ENCODE measurements around the gene LRFN3. TPM values are rescaled to one million over a fixed set of nuclear protein-coding genes. Genes with fewer than 3 reads are reported as not detected.

LRFN3 gene
- polyA plus RNA-seq, 1 experiment, result 0.69 TPM

DNA sequence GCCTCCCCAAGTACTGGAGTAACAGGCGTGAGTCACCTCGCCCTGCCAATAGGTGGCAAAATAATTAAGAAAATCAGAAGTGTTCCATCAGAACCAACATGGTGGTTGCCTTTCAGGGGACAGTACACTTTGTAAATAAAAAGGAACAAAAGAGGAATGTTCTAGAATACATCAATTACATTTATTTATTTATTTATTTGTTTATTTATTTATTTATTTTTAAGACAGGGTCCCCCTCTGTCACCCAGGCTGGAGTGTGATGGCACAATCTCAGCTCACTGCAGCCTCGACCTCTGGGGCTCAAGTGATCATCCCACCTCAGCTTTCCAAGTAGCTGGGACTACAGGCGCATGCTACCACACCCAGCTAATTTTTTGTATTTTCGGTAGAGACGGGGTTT lies 15.2 kb upstream of the LRFN3 start:
- DNase-seq (ENCODE audit: low read depth, low spot score), result no peak
- Histone ChIP-seq H3K4me3 (ENCODE audit: low read depth, low read length) (no peak overlapping the region), H3K9me3 (ENCODE audit: control insufficient read depth, insufficient read depth, low read length) (peaks cover 7% of the 10 kb centered on the region), H3K27me3 (ENCODE audit: control insufficient read depth, insufficient read depth, low read length) (peaks cover 9% of the 10 kb centered on the region), H3K27ac (ENCODE audit: low read depth, low read length) (no peak overlapping the region)
- TF ChIP-seq, protein P1, sequence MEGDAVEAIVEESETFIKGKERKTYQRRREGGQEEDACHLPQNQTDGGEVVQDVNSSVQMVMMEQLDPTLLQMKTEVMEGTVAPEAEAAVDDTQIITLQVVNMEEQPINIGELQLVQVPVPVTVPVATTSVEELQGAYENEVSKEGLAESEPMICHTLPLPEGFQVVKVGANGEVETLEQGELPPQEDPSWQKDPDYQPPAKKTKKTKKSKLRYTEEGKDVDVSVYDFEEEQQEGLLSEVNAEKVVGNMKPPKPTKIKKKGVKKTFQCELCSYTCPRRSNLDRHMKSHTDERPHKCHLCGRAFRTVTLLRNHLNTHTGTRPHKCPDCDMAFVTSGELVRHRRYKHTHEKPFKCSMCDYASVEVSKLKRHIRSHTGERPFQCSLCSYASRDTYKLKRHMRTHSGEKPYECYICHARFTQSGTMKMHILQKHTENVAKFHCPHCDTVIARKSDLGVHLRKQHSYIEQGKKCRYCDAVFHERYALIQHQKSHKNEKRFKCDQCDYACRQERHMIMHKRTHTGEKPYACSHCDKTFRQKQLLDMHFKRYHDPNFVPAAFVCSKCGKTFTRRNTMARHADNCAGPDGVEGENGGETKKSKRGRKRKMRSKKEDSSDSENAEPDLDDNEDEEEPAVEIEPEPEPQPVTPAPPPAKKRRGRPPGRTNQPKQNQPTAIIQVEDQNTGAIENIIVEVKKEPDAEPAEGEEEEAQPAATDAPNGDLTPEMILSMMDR (IDR thresholded peaks at IDR 0.05; ENCODE audit: low read depth, low read length), result no peak
- POLR2A ChIA-PET, result no interaction called here
- CTCF ChIA-PET, result interaction anchor here (1.0 kb wide), 1 partner anchor 10 kb away, joined by 3 read pairs; no protein-coding TSS in a partner anchor

DNA sequence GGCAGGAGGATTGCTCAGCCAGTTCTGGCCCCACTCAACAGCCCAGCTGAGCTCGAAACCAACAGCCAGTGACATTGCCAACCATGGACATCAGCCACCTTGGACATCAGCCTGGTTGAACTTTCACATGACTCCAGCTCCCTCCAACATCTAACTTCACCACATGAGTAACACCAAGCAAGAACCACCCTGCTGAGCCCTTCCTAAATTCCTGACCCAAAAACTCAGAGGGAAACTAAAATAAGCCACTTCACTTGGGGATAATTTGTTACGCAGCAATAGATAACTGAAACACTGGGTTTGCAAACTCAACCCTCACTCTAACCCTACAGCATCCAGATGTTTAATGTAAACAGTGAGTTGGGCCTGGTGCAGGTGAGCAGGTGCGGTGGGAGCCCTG lies 10.7 kb upstream of the LRFN3 start:
- POLR2A ChIA-PET, result no interaction called here
- CTCF ChIA-PET, result no interaction called here
- TF ChIP-seq, protein P1 (IDR thresholded peaks at IDR 0.05; ENCODE audit: low read depth, low read length), result no peak

DNA sequence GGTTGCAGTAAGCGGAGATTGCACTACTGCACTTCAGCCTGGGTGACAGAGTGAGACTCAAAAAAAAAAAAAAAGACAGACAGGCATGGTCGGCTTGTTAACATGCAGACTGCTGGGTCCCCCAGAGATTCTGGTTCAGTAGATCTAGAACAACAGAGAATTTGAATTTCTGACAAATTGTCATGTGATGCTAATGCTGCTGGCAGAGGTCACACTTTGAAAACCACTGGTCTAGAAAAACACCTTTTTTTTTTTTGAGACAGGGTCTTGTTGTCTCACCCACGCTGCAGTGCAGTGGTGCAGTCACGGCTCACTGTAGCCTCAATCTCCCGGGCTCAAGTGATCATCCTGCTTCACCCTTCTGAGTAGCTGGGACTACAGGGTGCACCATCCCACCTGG lies 7.7 kb upstream of the LRFN3 start:
- H3K9me3 ChIP-seq (ENCODE audit: control insufficient read depth, insufficient read depth, low read length), result peaks cover 7% of the 10 kb centered on the region
- H3K4me3 ChIP-seq (ENCODE audit: low read depth, low read length), result no peak overlapping the region
- ChIA-PET CTCF (no interaction called here), POLR2A (interaction anchor here (0.6 kb wide), 1 partner anchor 45 kb away, joined by 3 read pairs; no protein-coding TSS in a partner anchor)
- peaks cover 3% of the 10 kb centered on the region for H3K27me3 ChIP-seq (ENCODE audit: control insufficient read depth, insufficient read depth, low read length)
- TF ChIP-seq, protein P1 (IDR thresholded peaks at IDR 0.05; ENCODE audit: low read depth, low read length), result no peak
- no peak overlapping the region for H3K27ac ChIP-seq (ENCODE audit: low read depth, low read length)
- DNase-seq (ENCODE audit: low read depth, low spot score), result no peak

More for the DNA sequence above, 10.7 kb upstream of the LRFN3 start:
- no peak overlapping the region for H3K4me3 ChIP-seq (ENCODE audit: low read depth, low read length)
- H3K27ac ChIP-seq (ENCODE audit: low read depth, low read length), result no peak overlapping the region
- H3K27me3 ChIP-seq (ENCODE audit: control insufficient read depth, insufficient read depth, low read length), result peaks cover 3% of the 10 kb centered on the region
- peaks cover 7% of the 10 kb centered on the region for H3K9me3 ChIP-seq (ENCODE audit: control insufficient read depth, insufficient read depth, low read length)
- DNase-seq (ENCODE audit: low read depth, low spot score), result no peak

DNA sequence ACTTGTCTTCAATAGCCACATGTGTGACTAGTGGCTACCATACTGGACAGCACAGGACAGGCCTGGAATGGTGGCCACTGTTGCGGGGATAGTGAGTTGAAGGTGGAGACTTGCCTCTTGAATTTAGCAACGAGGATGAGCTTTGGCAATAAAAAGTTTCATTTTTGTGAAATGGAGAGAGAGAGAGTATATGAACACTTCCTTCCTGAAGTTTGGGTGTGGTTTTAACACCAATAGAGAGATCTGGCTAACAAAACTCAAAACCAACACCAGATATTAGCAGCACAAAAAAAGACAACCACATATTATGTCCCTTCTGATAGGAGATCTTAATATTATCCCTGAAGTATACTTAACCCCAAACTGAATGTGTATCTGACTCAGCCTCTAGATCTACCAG lies 6.3 kb upstream of the LRFN3 start:
- Histone ChIP-seq H3K9me3 (ENCODE audit: control insufficient read depth, insufficient read depth, low read length) (peaks cover 7% of the 10 kb centered on the region), H3K27ac (ENCODE audit: low read depth, low read length) (no peak overlapping the region), H3K4me3 (ENCODE audit: low read depth, low read length) (no peak overlapping the region), H3K27me3 (ENCODE audit: control insufficient read depth, insufficient read depth, low read length) (no peaks in the 10 kb centered on the region)
- CTCF ChIA-PET, result interaction anchor here (0.6 to 1.2 kb wide), 3 partner anchors 22 to 243 kb away, joined by 3 to 4 read pairs (median 3); no protein-coding TSS in a partner anchor
- TF ChIP-seq, protein P1 (IDR thresholded peaks at IDR 0.05; ENCODE audit: low read depth, low read length), result no peak
- no peak for DNase-seq (ENCODE audit: low read depth, low spot score)
- POLR2A ChIA-PET, result no interaction called here

DNA sequence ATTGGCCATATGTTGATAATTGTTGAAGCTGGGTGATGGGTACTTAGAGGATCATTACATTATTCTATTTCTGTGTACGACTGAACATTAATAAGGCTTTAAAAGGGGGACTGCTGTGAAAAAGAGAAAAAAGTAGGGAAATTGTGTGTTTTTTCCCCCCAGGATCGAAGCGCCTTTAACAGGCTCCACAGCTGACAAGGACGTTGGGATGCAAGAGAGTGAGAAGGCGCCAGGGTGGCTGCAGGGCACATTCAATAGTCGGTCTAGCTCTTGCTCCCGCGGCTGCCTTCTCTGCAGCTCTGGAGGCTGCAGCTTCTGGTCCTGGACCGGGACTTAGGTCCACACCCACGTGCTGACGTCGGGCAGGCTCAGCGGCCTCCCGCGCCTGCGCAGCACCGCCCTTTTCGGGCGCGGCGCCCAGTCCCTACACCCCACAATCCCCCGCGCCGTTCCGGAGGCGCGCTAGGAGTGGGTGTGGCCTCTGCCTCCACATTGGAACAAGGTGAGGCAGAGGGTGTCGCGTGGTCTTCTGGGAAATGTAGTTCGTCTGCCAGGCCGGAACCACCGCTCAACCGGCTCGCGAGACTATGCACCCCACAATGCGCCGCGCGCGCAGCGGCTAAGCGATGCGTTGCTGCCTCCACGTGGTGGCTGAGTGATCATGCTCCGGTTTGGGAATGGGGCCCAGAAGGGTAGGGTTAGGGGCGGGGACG lies 4.9 kb upstream of the LRFN3 start:
- peak overlapping the region; percentile 11 for H3K27ac ChIP-seq (ENCODE audit: low read depth, low read length)
- POLR2A ChIA-PET, result interaction anchor here (0.6 to 1.5 kb wide), 6 partner anchors 30 to 418 kb away, joined by 3 to 4 read pairs (median 3); partner anchors contain the start of gene DMKN

More for the DNA sequence above, 4.9 kb upstream of the LRFN3 start:
- Histone ChIP-seq H3K4me3 (ENCODE audit: low read depth, low read length) (peak overlapping the region; percentile 51), H3K27me3 (ENCODE audit: control insufficient read depth, insufficient read depth, low read length) (no peaks in the 10 kb centered on the region), H3K9me3 (ENCODE audit: control insufficient read depth, insufficient read depth, low read length) (no peaks in the 10 kb centered on the region)
- peak; percentile 99 for DNase-seq (ENCODE audit: low read depth, low spot score)
- TF ChIP-seq, protein P1 (IDR thresholded peaks at IDR 0.05; ENCODE audit: low read depth, low read length), result peak; percentile 90
- CTCF ChIA-PET, result interaction anchor here (0.5 to 4.6 kb wide), 14 partner anchors 11 to 230 kb away, joined by 3 to 66 read pairs (median 4); partner anchors contain the start of genes LIN37 and NFKBID

All from AG04450 (cell line).